ENCODE results near the gene OR5H15. TPM values are rescaled to one million over a fixed set of nuclear protein-coding genes. Genes with fewer than 3 reads are reported as not detected.
"Not testable (repeated sequence)": the region's sequence is repeated elsewhere in the genome, so short reads cannot be mapped to it uniquely, and the experiment has no call there.

The OR5H15 gene
- total RNA-seq: not detected
- long read RNA-seq, donor 1: 0 reads
- long read RNA-seq, donor 2: 0 reads

- DNase-seq (ENCODE audit: low spot score): no peak
- intact Hi-C loops (cut with DNase I): no loop called here
These were observed at the start of gene OR5H15 for GRCh38 chr3:98166396-98166795. OR5H15 (plus strand) TSS chr3:98166696; CDS start chr3:98168700, 2,004 bp downstream.

- DNase-seq (ENCODE audit: low spot score): no peak
- intact Hi-C loops (cut with DNase I): no loop called here
These were observed 36.1 kb upstream of the OR5H15 start, which contains the start of gene OR5H1 for GRCh38 chr3:98130421-98130820. OR5H1 (plus strand) TSS chr3:98130721; CDS start chr3:98132698, 1,977 bp downstream.

GRCh38 chr3:98136631-98137030, 29.9 kb upstream of the OR5H15 start:
- intact Hi-C loops (cut with DNase I): no loop called here
- DNase-seq (ENCODE audit: low spot score): no peak

- DNase-seq (ENCODE audit: low spot score); intact Hi-C loops (cut with DNase I): not testable (repeated sequence)
These were observed 28.5 kb upstream of the OR5H15 start for GRCh38 chr3:98137826-98138557.

- DNase-seq (ENCODE audit: low spot score): no peak
- intact Hi-C loops (cut with DNase I): no loop called here
These were observed 26.0 kb upstream of the OR5H15 start for GRCh38 chr3:98140531-98140930.

- intact Hi-C loops (cut with DNase I): no loop called here
- no peak for DNase-seq (ENCODE audit: low spot score)
These were observed 19.3 kb upstream of the OR5H15 start, which contains the start of gene OR5H14 for GRCh38 chr3:98147179-98147578. OR5H14 (plus strand) TSS chr3:98147479; CDS start chr3:98149386, 1,907 bp downstream.

GRCh38 chr3:98148751-98149150, 17.7 kb upstream of the OR5H15 start:
- intact Hi-C loops (cut with DNase I): no loop called here
- DNase-seq (ENCODE audit: low spot score): no peak

- DNase-seq (ENCODE audit: low spot score); intact Hi-C loops (cut with DNase I): not testable (repeated sequence)
These were observed 17.0 kb upstream of the OR5H15 start for GRCh38 chr3:98149456-98149855.

GRCh38 chr3:98151241-98151640, 15.3 kb upstream of the OR5H15 start:
- no peak for DNase-seq (ENCODE audit: low spot score)
- intact Hi-C loops (cut with DNase I): no loop called here

GRCh38 chr3:98171071-98171470, 4.6 kb downstream of the OR5H15 start:
- no peak for DNase-seq (ENCODE audit: low spot score)
- intact Hi-C loops (cut with DNase I): no loop called here

- intact Hi-C loops (cut with DNase I): no loop called here
- no peak for DNase-seq (ENCODE audit: low spot score)
These were observed 6.1 kb downstream of the OR5H15 start for GRCh38 chr3:98172621-98173020.

GRCh38 chr3:98180319-98180890, 13.9 kb downstream of the OR5H15 start:
- no peak for DNase-seq (ENCODE audit: low spot score)
- intact Hi-C loops (cut with DNase I): no loop called here

- intact Hi-C loops (cut with DNase I): no loop called here
- no peak for DNase-seq (ENCODE audit: low spot score)
These were observed 15.7 kb downstream of the OR5H15 start for GRCh38 chr3:98182196-98182595.

- intact Hi-C loops (cut with DNase I): no loop called here
- DNase-seq (ENCODE audit: low spot score): no peak
These were observed 18.7 kb downstream of the OR5H15 start for GRCh38 chr3:98185180-98185579.

GRCh38 chr3:98188545-98188944, 22.0 kb downstream of the OR5H15 start:
- intact Hi-C loops (cut with DNase I): no loop called here
- no peak for DNase-seq (ENCODE audit: low spot score)

- DNase-seq (ENCODE audit: low spot score); intact Hi-C loops (cut with DNase I): not testable (repeated sequence)
These were observed 24.4 kb downstream of the OR5H15 start for GRCh38 chr3:98190911-98191310.

GRCh38 chr3:98196293-98196692, 29.8 kb downstream of the OR5H15 start:
- DNase-seq (ENCODE audit: low spot score); intact Hi-C loops (cut with DNase I): not testable (repeated sequence)

- no peak for DNase-seq (ENCODE audit: low spot score)
- intact Hi-C loops (cut with DNase I): loop anchor here in 1 of 2 donors (2.0 kb wide), 1 partner anchor 36 kb away; no protein-coding TSS in a partner anchor
These were observed 32.5 kb downstream of the OR5H15 start for GRCh38 chr3:98199020-98199419.

- no peak for DNase-seq (ENCODE audit: low spot score)
- intact Hi-C loops (cut with DNase I): no loop called here
These were observed 42.7 kb downstream of the OR5H15 start for GRCh38 chr3:98209244-98209643.

- intact Hi-C loops (cut with DNase I): loop anchor here in 1 of 2 donors (2.0 kb wide), 1 partner anchor 58 kb away; no protein-coding TSS in a partner anchor
- DNase-seq (ENCODE audit: low spot score): no peak
These were observed 46.8 kb downstream of the OR5H15 start for GRCh38 chr3:98213276-98213675.

GRCh38 chr3:98215051-98215450, 48.6 kb downstream of the OR5H15 start:
- DNase-seq (ENCODE audit: low spot score): no peak
- intact Hi-C loops (cut with DNase I): no loop called here
